Measurements from ENCODE around the gene COL4A2. TPM values are rescaled to one million over a fixed set of nuclear protein-coding genes. Genes with fewer than 3 reads are reported as not detected.

Gene COL4A2
- total and polyA plus RNA-seq, 12 donors, result 70.9 to 1,589 (median 171) TPM

GRCh38 chr13:110435331-110435730, 128.2 kb downstream of the COL4A2 start:
- Histone ChIP-seq H3K4me3 (no peak overlapping the region), H3K4me1 (replicated peaks in 1 of 2) (peaks cover 0 to 13% of the 10 kb centered on the region in 2 donors), H3K9me3 (replicated peaks in 1 of 3) (no peaks in the 10 kb centered on the region), H3K36me3 (replicated peaks in 1 of 2) (peaks cover 0 to 17% of the 10 kb centered on the region in 2 donors), H3K27ac (no peak overlapping the region), H3K27me3 (no peaks in the 10 kb centered on the region)
- intact Hi-C loops (cut with DNase I), result no loop called here
- WGBS, 4 donors, result 89 to 94% (median 92%) methylated on average over 5 of the region's 5 CpGs
- no peak for DNase-seq
- TF ChIP-seq CTCF (IDR thresholded peaks at IDR 0.05), result no peak
- no peak for TF ChIP-seq POLR2A (IDR thresholded peaks at IDR 0.05)

GRCh38 chr13:110436276-110436675, 129.2 kb downstream of the COL4A2 start:
- H3K27me3 ChIP-seq, result no peaks in the 10 kb centered on the region
- H3K9me3 ChIP-seq (replicated peaks in 1 of 3), result no peaks in the 10 kb centered on the region
- DNase-seq, result peak in 1 of 7 donors; percentile 52
- peaks cover 0 to 13% of the 10 kb centered on the region in 2 donors for H3K4me1 ChIP-seq (replicated peaks in 1 of 2)
- 82 to 88% (median 85%) methylated on average over 9 of the region's 9 CpGs for WGBS, 4 donors
- H3K27ac ChIP-seq, result no peak overlapping the region
- H3K4me3 ChIP-seq, result no peak overlapping the region
- intact Hi-C loops (cut with DNase I), result no loop called here
- TF ChIP-seq CTCF (IDR thresholded peaks at IDR 0.05), result no peak
- no peak for TF ChIP-seq POLR2A (IDR thresholded peaks at IDR 0.05)
- H3K36me3 ChIP-seq (replicated peaks in 1 of 2), result peaks cover 0 to 15% of the 10 kb centered on the region in 2 donors

- 73 to 88% (median 82%) methylated on average over 13 to 16 of the region's 16 CpGs for WGBS, 4 donors
- TF ChIP-seq CTCF (IDR thresholded peaks at IDR 0.05) (no peak), POLR2A (IDR thresholded peaks at IDR 0.05) (no peak)
- Histone ChIP-seq H3K9me3 (replicated peaks in 1 of 3) (no peaks in the 10 kb centered on the region), H3K4me1 (replicated peaks in 1 of 2) (peaks cover 0 to 13% of the 10 kb centered on the region in 2 donors), H3K4me3 (no peak overlapping the region), H3K27me3 (no peaks in the 10 kb centered on the region), H3K27ac (no peak overlapping the region), H3K36me3 (replicated peaks in 1 of 2) (peaks cover 0 to 15% of the 10 kb centered on the region in 2 donors)
- intact Hi-C loops (cut with DNase I), result no loop called here
- DNase-seq, result peak in 1 of 7 donors; percentile 40
Measured at GRCh38 chr13:110436786-110437370, 129.8 kb downstream of the COL4A2 start.

- intact Hi-C loops (cut with DNase I), result no loop called here
- peak in 1 of 7 donors; percentile 48 for DNase-seq
- Histone ChIP-seq H3K4me3 (no peak overlapping the region), H3K36me3 (replicated peaks in 1 of 2) (peaks cover 0 to 15% of the 10 kb centered on the region in 2 donors), H3K27me3 (no peaks in the 10 kb centered on the region), H3K4me1 (replicated peaks in 1 of 2) (peaks cover 5 to 9% of the 10 kb centered on the region in 2 donors), H3K27ac (no peak overlapping the region), H3K9me3 (replicated peaks in 1 of 3) (no peaks in the 10 kb centered on the region)
- 81 to 89% (median 86%) methylated on average over 10 to 19 of the region's 19 CpGs for WGBS, 4 donors
- TF ChIP-seq CTCF (IDR thresholded peaks at IDR 0.05), result no peak
- TF ChIP-seq POLR2A (IDR thresholded peaks at IDR 0.05), result no peak
Measured at GRCh38 chr13:110438211-110438610, 131.1 kb downstream of the COL4A2 start.
